HEK293 (cell line): ENCODE results near the gene ZNF616.

Source experiments
- HOXA7 ChIP-seq: sonication (generic); formaldehyde crosslinking; IDR thresholded peaks from 2 replicates; pipeline ENCODE4 v1.8.1; 2022; ENCODE audit warnings: missing genetic modification reagents, borderline replicate concordance
- ZNF24 ChIP-seq: fragments of 450-650 bp; formaldehyde crosslinking; IDR thresholded peaks from 2 replicates; pipeline ENCODE4 v1.5.1; 2016; ENCODE audit warnings: missing biosample characterization, missing genetic modification characterization
- ZNF76 ChIP-seq: fragments of 450-650 bp; formaldehyde crosslinking; IDR thresholded peaks from 2 replicates; pipeline ENCODE4; 2016; ENCODE audit warnings: low read depth, missing biosample characterization, missing genetic modification characterization, borderline replicate concordance

DNA sequence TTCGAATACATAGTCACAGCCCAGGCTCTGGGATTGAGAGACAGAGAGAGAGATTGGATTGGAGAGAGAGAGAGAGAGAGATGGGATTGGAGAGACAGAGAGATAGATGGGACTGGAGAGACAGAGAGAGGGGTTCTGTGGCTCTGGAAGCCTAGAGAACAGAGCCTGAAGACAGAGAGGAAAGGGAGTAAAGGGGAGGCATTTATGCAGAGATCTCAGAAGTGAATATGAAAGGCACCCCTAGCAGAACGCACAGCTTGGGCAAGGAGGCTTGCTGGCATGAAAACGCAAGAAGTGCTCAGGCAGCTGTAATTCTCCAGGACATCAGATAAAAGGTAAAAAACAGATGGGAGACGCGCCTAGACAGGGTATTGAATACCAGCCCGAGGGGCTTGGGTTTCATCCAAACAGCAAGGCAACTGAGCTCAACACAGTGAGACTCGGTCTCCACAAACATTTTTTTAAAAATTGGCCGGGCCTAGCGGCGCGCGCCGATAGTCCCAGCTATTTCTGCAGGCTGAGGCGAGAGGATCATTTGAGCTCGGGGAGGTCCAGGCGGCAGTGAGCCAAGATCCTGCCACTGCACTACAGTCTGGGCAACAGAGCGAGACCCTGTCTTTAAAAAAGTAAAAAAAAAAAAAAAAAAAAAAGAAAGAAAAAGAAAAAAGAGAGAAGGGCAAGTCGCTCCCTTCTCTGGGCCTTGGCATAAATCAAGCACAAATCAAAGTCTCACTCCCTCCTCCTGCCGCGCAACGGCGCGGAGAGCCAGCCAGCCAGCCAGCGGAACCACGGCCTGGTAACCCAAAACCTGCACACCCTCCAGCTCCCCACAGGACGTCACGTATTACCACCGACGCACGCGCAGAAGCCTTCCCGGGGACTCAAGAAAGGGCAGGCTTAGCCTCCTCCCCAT lies 49.3 kb upstream of the ZNF616 start:
- TF ChIP-seq ZNF24 (tag by site-specific recombination) (peak; percentile 30; the same call in 1 of the 2 replicates), HOXA7 (CRISPR knock-in tag) (no peak), ZNF76 (tag by site-specific recombination) (no peak)
